H9 (cell line): ENCODE results near the gene TBC1D30. TPM values are rescaled to one million over a fixed set of nuclear protein-coding genes. Genes with fewer than 3 reads are reported as not detected.
"Not testable (repeated sequence)": the region's sequence is repeated elsewhere in the genome, so short reads cannot be mapped to it uniquely, and the experiment has no call there.

ENCODE experiments used
- DNase-seq: peaks from one replicate; pipeline ENCODE4 v3.0.0-alpha.2; 2017
- H2AFZ ChIP-seq: one replicate; pipeline ENCODE4 v1.6.1; 2013; ENCODE audit warnings: mild to moderate bottlenecking, low read length, control low read depth, moderate library complexity
- H2AK5ac ChIP-seq: 2 replicates; pipeline ENCODE4 v1.6.1; 2013; ENCODE audit warnings: low read length, control low read depth, mixed read lengths; ENCODE audit not compliant: insufficient read length
- H2BK120ac ChIP-seq: one replicate; pipeline ENCODE4 v1.6.1; 2013; ENCODE audit warnings: low read depth, mild to moderate bottlenecking, low read length, control low read depth, inconsistent platforms; ENCODE audit not compliant: poor library complexity, severe bottlenecking
- H2BK12ac ChIP-seq: 2 replicates; pipeline ENCODE4 v1.6.1; 2013; ENCODE audit warnings: low read length, control low read depth, mixed read lengths, low read depth; ENCODE audit not compliant: insufficient read length
- H2BK15ac ChIP-seq: 2 replicates; pipeline ENCODE4 v1.6.1; 2013; ENCODE audit warnings: low read depth, low read length, control low read depth
- H2BK20ac ChIP-seq: one replicate; pipeline ENCODE4 v1.6.1; 2013; ENCODE audit warnings: low read depth, mild to moderate bottlenecking, low read length, control low read depth, inconsistent platforms; ENCODE audit not compliant: poor library complexity, severe bottlenecking
- H2BK5ac ChIP-seq: 2 replicates; pipeline ENCODE4 v1.6.1; 2013; ENCODE audit warnings: low read length, control low read depth, mixed read lengths; ENCODE audit not compliant: insufficient read length
- H3K14ac ChIP-seq: 2 replicates; pipeline ENCODE4 v1.6.1; 2013; ENCODE audit warnings: low read length, control low read depth; ENCODE audit not compliant: insufficient read depth
- H3K18ac ChIP-seq: 2 replicates; pipeline ENCODE4 v1.6.1; 2013; ENCODE audit warnings: low read depth, mild to moderate bottlenecking, mixed read lengths, low read length, control low read depth; ENCODE audit not compliant: insufficient read length
- H3K23ac ChIP-seq: 2 replicates; pipeline ENCODE4 v1.6.1; 2013; ENCODE audit warnings: low read length, control low read depth, mixed read lengths, low read depth; ENCODE audit not compliant: insufficient read length
- H3K23me2 ChIP-seq: 2 replicates; pipeline ENCODE4 v1.6.1; 2013; ENCODE audit warnings: low read depth, mild to moderate bottlenecking, mixed read lengths, low read length, control low read depth; ENCODE audit not compliant: insufficient read length, poor library complexity, severe bottlenecking
- H3K27ac ChIP-seq: 2 replicates; pipeline ENCODE4 v1.5.1; 2013; ENCODE audit warnings: low read length, control low read depth, mixed read lengths, low read depth; ENCODE audit not compliant: insufficient read length
- H3K27me3 ChIP-seq: 2 replicates; pipeline ENCODE4 v1.6.1; 2013; ENCODE audit warnings: low read length, control low read depth, inconsistent platforms; ENCODE audit not compliant: insufficient read depth
- H3K4ac ChIP-seq: 2 replicates; pipeline ENCODE4 v1.6.1; 2013; ENCODE audit warnings: low read depth, mild to moderate bottlenecking, control low read depth, inconsistent platforms, low read length, moderate library complexity
- H3K4me1 ChIP-seq: 2 replicates; pipeline ENCODE4 v1.6.1; 2013; ENCODE audit warnings: low read length, control low read depth, inconsistent platforms; ENCODE audit not compliant: insufficient read depth
- H3K4me2 ChIP-seq: 2 replicates; pipeline ENCODE4 v1.6.1; 2013; ENCODE audit warnings: low read length, control low read depth, mixed read lengths; ENCODE audit not compliant: insufficient read length, insufficient read depth
- H3K56ac ChIP-seq: 2 replicates; pipeline ENCODE4 v1.6.1; 2013; ENCODE audit warnings: low read depth, mild to moderate bottlenecking, mixed read lengths, low read length, control low read depth; ENCODE audit not compliant: insufficient read length
- H3K79me1 ChIP-seq: 2 replicates; pipeline ENCODE4 v1.6.1; 2013; ENCODE audit warnings: low read depth, mild to moderate bottlenecking, moderate library complexity, low read length, control low read depth, inconsistent platforms; ENCODE audit not compliant: insufficient read depth, poor library complexity, severe bottlenecking
- H3K79me2 ChIP-seq: 2 replicates; pipeline ENCODE4 v1.6.1; 2013; ENCODE audit warnings: low read length, control low read depth, inconsistent platforms; ENCODE audit not compliant: insufficient read depth
- H3K9ac ChIP-seq: 2 replicates; pipeline ENCODE4 v1.6.1; 2013; ENCODE audit warnings: low read length, control low read depth, mixed read lengths; ENCODE audit not compliant: insufficient read length; ENCODE audit errors: extremely low read depth
- H3K9me3 ChIP-seq: one replicate; pipeline ENCODE4 v1.6.1; 2013; ENCODE audit warnings: low read depth, low read length, inconsistent platforms; ENCODE audit not compliant: control insufficient read depth
- H3T11ph ChIP-seq: one replicate; pipeline ENCODE4 v1.6.1; 2013; ENCODE audit warnings: mild to moderate bottlenecking, low read length, control low read depth, inconsistent platforms
- H4K20me1 ChIP-seq: one replicate; pipeline ENCODE4 v1.6.1; 2013; ENCODE audit not compliant: control insufficient read depth, insufficient read length, insufficient read depth
- H4K5ac ChIP-seq: 2 replicates; pipeline ENCODE4 v1.6.1; 2013; ENCODE audit warnings: low read depth, mild to moderate bottlenecking, mixed read lengths, low read length, control low read depth; ENCODE audit not compliant: insufficient read length
- H4K8ac ChIP-seq: replicated peaks from 2 replicates; pipeline ENCODE4 v1.6.1; 2013; ENCODE audit warnings: low read length, control low read depth, mixed read lengths, low read depth; ENCODE audit not compliant: insufficient read length
- H4K91ac ChIP-seq: 2 replicates; pipeline ENCODE4 v1.6.1; 2013; ENCODE audit warnings: low read depth, mild to moderate bottlenecking, moderate library complexity, mixed read lengths, low read length, control low read depth; ENCODE audit not compliant: insufficient read length
- H3K27ac Mint-ChIP-seq, 3 experiments: 2 replicates in 2 of 3; 3 replicates in 1 of 3; pipeline ENCODE4 v1.8.0; 2020 to 2021; ENCODE audit warnings: mixed read lengths in 3 of 3, mild to moderate bottlenecking in 1 of 3, moderate library complexity in 1 of 3
- H3K27me3 Mint-ChIP-seq: 2 replicates; pipeline ENCODE4 v1.8.0; 2021; ENCODE audit warnings: low read depth, mild to moderate bottlenecking, moderate library complexity, mixed read lengths
- H3K36me3 Mint-ChIP-seq, 3 experiments: 2 replicates in 2 of 3; 3 replicates in 1 of 3; pipeline ENCODE4 v1.8.0; 2020 to 2021; ENCODE audit warnings: low read depth in 3 of 3, mixed read lengths in 3 of 3; ENCODE audit not compliant: insufficient read depth in 1 of 3
- H3K4me1 Mint-ChIP-seq, 2 experiments: 2 replicates each; pipeline ENCODE4 v1.8.0; 2020; ENCODE audit warnings: mixed read lengths in 2 of 2
- H3K4me3 Mint-ChIP-seq, 2 experiments: 2 replicates in 1 of 2; 3 replicates in 1 of 2; pipeline ENCODE4 v1.8.0; 2020 to 2021; ENCODE audit warnings: mild to moderate bottlenecking in 2 of 2, mixed read lengths in 2 of 2, moderate library complexity in 1 of 2
- H3K9me3 Mint-ChIP-seq, 2 experiments: 2 replicates in 1 of 2; 3 replicates in 1 of 2; pipeline ENCODE4 v1.8.0; 2020; ENCODE audit warnings: mild to moderate bottlenecking in 2 of 2, mixed read lengths in 2 of 2, moderate library complexity in 1 of 2
- CTCF ChIP-seq: fragments of 200-600 bp; sonication (generic); conservative IDR thresholded peaks from 3 replicates; pipeline ENCODE4 v1.8.0; 2021; ENCODE audit warnings: antibody characterized with exemption, mild to moderate bottlenecking
- WGBS: extraction: QIAGEN DNeasy Blood & Tissue Kit; methylation state at CpG from one replicate; pipeline ENCODE4 v1.1.7; 2013; ENCODE audit warnings: missing lambda C conversion rate, low lambda C conversion rate, mixed read lengths; ENCODE audit not compliant: insufficient read length; ENCODE audit errors: extremely low coverage; 5-methylcytosine and 5-hydroxymethylcytosine counted together
- long read RNA-seq: library from polyadenylated mRNA; unstranded; transcript quantifications from one replicate; pipeline ENCODE4 v2.0.0, GENCODE V29; 2020
- total RNA-seq: library from RNA; stranded (reverse); gene quantifications from 2 replicates; pipeline ENCODE4 v1.2.1, GENCODE V29; 2021

The TBC1D30 gene
- 1.6 and 2.2 TPM in 2 replicates for total RNA-seq
- long read RNA-seq, partial matches to known transcripts: 0 of 1 reads
- long read RNA-seq, other reads (novel, unspliced or antisense): 0 of 1 reads

GRCh38 chr12:64824500-64825142, at the start of gene TBC1D30:
TBC1D30 (plus strand) TSS chr12:64824647; CDS start chr12:64824880, 233 bp downstream.
- Mint-ChIP-seq H3K36me3 (peaks cover 3 to 4% (median 3%) of the 10 kb centered on the region in 3 experiments), H3K27ac (no peak within 1 kb of the TSS), H3K27me3 (peaks cover 83% of the 10 kb centered on the region), H3K9me3 (peaks cover 8% of the 10 kb centered on the region in 2 experiments; a peak in 4 of 5 replicates), H3K4me3 (peak within 1 kb of the TSS; percentile 67 to 83), H3K4me1 (peaks cover 12 to 15% of the 10 kb centered on the region in 2 experiments)
- no peak for TF ChIP-seq CTCF
- Histone ChIP-seq H3K27ac (no peak within 1 kb of the TSS), H3K14ac (peak within 1 kb of the TSS; percentile 53; the same call in 1 of the 2 replicates), H2BK120ac (no peak within 1 kb of the TSS), H4K8ac (no peak within 1 kb of the TSS), H4K91ac (no peak within 1 kb of the TSS), H3K56ac (no peak within 1 kb of the TSS), H3K9me3 (no peaks in the 10 kb centered on the region), H4K20me1 (no peaks in the 10 kb centered on the region), H3K4ac (no peak within 1 kb of the TSS), H3K9ac (no peak within 1 kb of the TSS), H2BK12ac (no peak within 1 kb of the TSS), H3K79me1 (no peaks in the 10 kb centered on the region), H3K4me2 (peak within 1 kb of the TSS; percentile 98), H3T11ph (no peak within 1 kb of the TSS), H2AK5ac (no peak within 1 kb of the TSS), H2BK15ac (no peak within 1 kb of the TSS), H3K27me3 (peaks cover 21% of the 10 kb centered on the region; the same call in 1 of the 2 replicates), H3K18ac (no peak within 1 kb of the TSS), H3K23ac (no peak within 1 kb of the TSS), H3K4me1 (no peaks in the 10 kb centered on the region), H3K23me2 (peaks cover 14% of the 10 kb centered on the region), H2AFZ (no peak within 1 kb of the TSS), H2BK20ac (no peak within 1 kb of the TSS), H3K79me2 (no peaks in the 10 kb centered on the region), H2BK5ac (no peak within 1 kb of the TSS), H4K5ac (no peak within 1 kb of the TSS)
- no CpG with 5 or more reads among the region's 69 CpGs for WGBS
- DNase-seq: peak; percentile 50

GRCh38 chr12:64775147-64775736, 49.2 kb upstream of the TBC1D30 start:
- H3K4me3 Mint-ChIP-seq, H4K5ac ChIP-seq, H3K9me3 ChIP-seq, H2BK15ac ChIP-seq, H3K27ac ChIP-seq, H3K23ac ChIP-seq, H3K27me3 ChIP-seq, H2BK5ac ChIP-seq, H2AFZ ChIP-seq, H4K91ac ChIP-seq, H3K4me2 ChIP-seq, H3K36me3 Mint-ChIP-seq, H3K4ac ChIP-seq, H3K4me1 ChIP-seq, H3K4me1 Mint-ChIP-seq, H4K8ac ChIP-seq, H2BK120ac ChIP-seq, H3K14ac ChIP-seq, H3K56ac ChIP-seq, H3K79me1 ChIP-seq, H4K20me1 ChIP-seq, H3K79me2 ChIP-seq, H3K9ac ChIP-seq, H2BK20ac ChIP-seq, H3K18ac ChIP-seq, H2AK5ac ChIP-seq, H3T11ph ChIP-seq, H3K27ac Mint-ChIP-seq, H2BK12ac ChIP-seq, H3K23me2 ChIP-seq, DNase-seq: not testable (repeated sequence)
- H3K27me3 Mint-ChIP-seq: peaks cover 57% of the 10 kb centered on the region
- peaks cover 12 to 15% of the 10 kb centered on the region in 2 experiments; a peak in 4 of 5 replicates for H3K9me3 Mint-ChIP-seq
